H1 (cell line): ENCODE measurements around the gene SLC17A4. TPM values are rescaled to one million over a fixed set of nuclear protein-coding genes. Genes with fewer than 3 reads are reported as not detected.
"Not testable (repeated sequence)": the region's sequence is repeated elsewhere in the genome, so short reads cannot be mapped to it uniquely, and the experiment has no call there.

ENCODE experiments used
- CTCF ChIA-PET: fragments of 300-600 bp; sonication (Branson Sonifier 250); formaldehyde crosslinking; loops from one replicate; lab custom pipeline; 2021; ENCODE audit not compliant: partially characterized antibody; lab: Charles Lee
- POLR2A ChIA-PET: fragments of 300-600 bp; sonication (Branson Sonifier 250); formaldehyde crosslinking; loops from one replicate; lab custom pipeline; 2021; ENCODE audit warnings: inconsistent platforms; ENCODE audit not compliant: partially characterized antibody; lab: Charles Lee
- DNase-seq, 2 experiments: peaks; one replicate each; pipeline versions ENCODE4 v3.0.0 to v3.0.0-alpha.2; 2010 to 2022; ENCODE audit warnings: low spot score in 2 of 2, low read depth in 1 of 2, mixed read lengths in 1 of 2
- FAIRE-seq: peaks from 2 replicates; lab custom pipeline; 2011; peaks lifted over from hg19 to GRCh38; lab: Jason Lieb, UNC
- H2AFZ ChIP-seq: 2 replicates; pipeline ENCODE4 v1.8.1; 2012; ENCODE audit warnings: low read length, inconsistent platforms
- H2AK5ac ChIP-seq: 2 replicates; pipeline ENCODE4 v1.6.1; 2013; ENCODE audit warnings: low read depth, low read length
- H2BK120ac ChIP-seq: replicated peaks from 2 replicates; pipeline ENCODE3; 2013; ENCODE audit warnings: low read depth, low read length, inconsistent platforms
- H2BK12ac ChIP-seq: 2 replicates; pipeline ENCODE4 v1.6.1; 2013; ENCODE audit warnings: low read depth, low read length
- H2BK15ac ChIP-seq: 2 replicates; pipeline ENCODE4 v1.6.1; 2013; ENCODE audit warnings: low read length
- H2BK20ac ChIP-seq: 2 replicates; pipeline ENCODE4 v1.6.1; 2013; ENCODE audit warnings: low read length
- H2BK5ac ChIP-seq: 2 replicates; pipeline ENCODE4 v1.6.1; 2013; ENCODE audit warnings: low read depth, low read length
- H3K14ac ChIP-seq: 2 replicates; pipeline ENCODE4 v1.6.1; 2013; ENCODE audit warnings: inconsistent platforms; ENCODE audit not compliant: insufficient read length
- H3K18ac ChIP-seq: 2 replicates; pipeline ENCODE4 v1.6.1; 2013; ENCODE audit warnings: low read length; ENCODE audit errors: extremely low read depth
- H3K23ac ChIP-seq: 2 replicates; pipeline ENCODE4 v1.6.1; 2013; ENCODE audit warnings: inconsistent platforms; ENCODE audit not compliant: insufficient read length
- H3K23me2 ChIP-seq: 2 replicates; pipeline ENCODE4 v1.6.1; 2013; ENCODE audit warnings: low read depth, low read length
- H3K27ac ChIP-seq: 2 replicates; pipeline ENCODE4 v1.6.1; 2011; ENCODE audit warnings: low read depth, low read length, inconsistent platforms
- H3K27me3 ChIP-seq, 4 experiments: replicated peaks in 1 of 4; 1 replicate in 1 of 4; 2 replicates in 3 of 4; pipeline versions ENCODE4 v1.6.1 to v1.8.1; 2011 to 2013; ENCODE audit warnings: low read length in 3 of 4, mild to moderate bottlenecking in 3 of 4, inconsistent platforms in 2 of 4, mixed read lengths in 2 of 4, moderate library complexity in 1 of 4; ENCODE audit not compliant: control insufficient read depth in 3 of 4, insufficient read depth in 3 of 4; ENCODE audit errors: extremely low read depth in 1 of 4
- H3K36me3 ChIP-seq, 4 experiments: 2 replicates each; pipeline versions ENCODE4 v1.6.1 to v1.8.1; 2011 to 2013; ENCODE audit warnings: mild to moderate bottlenecking in 4 of 4, low read length in 3 of 4, moderate library complexity in 2 of 4, control low read depth in 1 of 4, inconsistent platforms in 1 of 4; ENCODE audit not compliant: insufficient read depth in 4 of 4, control insufficient read depth in 2 of 4
- H3K4ac ChIP-seq: replicated peaks from 2 replicates; pipeline ENCODE3; 2013; ENCODE audit warnings: low read length, low read depth, mixed read lengths, inconsistent platforms; ENCODE audit not compliant: insufficient read length
- H3K4me1 ChIP-seq, 4 experiments: replicated peaks in 1 of 4; 1 replicate in 1 of 4; 2 replicates in 3 of 4; pipeline versions ENCODE4 v1.6.1 to v1.8.1; 2011 to 2013; ENCODE audit warnings: low read length in 3 of 4, inconsistent platforms in 2 of 4, mixed read lengths in 1 of 4; ENCODE audit not compliant: insufficient read depth in 4 of 4, control insufficient read depth in 3 of 4
- H3K4me2 ChIP-seq, 2 experiments: 2 replicates each; pipeline versions ENCODE4 v1.6.1 to v1.8.1; 2011 to 2013; ENCODE audit warnings: low read depth in 2 of 2, low read length in 2 of 2, control low read depth in 1 of 2, inconsistent platforms in 1 of 2, mild to moderate bottlenecking in 1 of 2; ENCODE audit not compliant: insufficient read depth in 1 of 2
- H3K4me3 ChIP-seq, 4 experiments: fragments of 200-600, 300-600 bp in 1 of 4; sonication (generic), shearing (Covaris generic), sonication (Bioruptor Twin) in 1 of 4; 2 replicates each; pipeline versions ENCODE4 v1.5.1 to v1.8.1; 2011 to 2016; ENCODE audit warnings: low read length in 4 of 4, low read depth in 3 of 4, control low read depth in 2 of 4, inconsistent platforms in 2 of 4, mild to moderate bottlenecking in 2 of 4, mixed read lengths in 1 of 4, moderate library complexity in 1 of 4; ENCODE audit not compliant: insufficient read depth in 2 of 4; ENCODE audit errors: extremely low read depth in 1 of 4
- H3K56ac ChIP-seq: replicated peaks from 2 replicates; pipeline ENCODE3; 2013; ENCODE audit warnings: low read depth, mild to moderate bottlenecking, mixed read lengths, low read length, inconsistent platforms; ENCODE audit not compliant: insufficient read length
- H3K79me1 ChIP-seq: 2 replicates; pipeline ENCODE4 v1.6.1; 2013; ENCODE audit warnings: low read depth, low read length, control low read depth
- H3K79me2 ChIP-seq, 2 experiments: 2 replicates each; pipeline versions ENCODE4 v1.6.1 to v1.8.1; 2012 to 2013; ENCODE audit warnings: low read length in 2 of 2, mild to moderate bottlenecking in 2 of 2, inconsistent platforms in 1 of 2; ENCODE audit not compliant: insufficient read depth in 2 of 2, control insufficient read depth in 1 of 2
- H3K9ac ChIP-seq, 4 experiments: replicated peaks in 1 of 4; 1 replicate in 1 of 4; 2 replicates in 3 of 4; pipeline versions ENCODE4 v1.6.1 to v1.8.1; 2011 to 2013; ENCODE audit warnings: low read depth in 3 of 4, low read length in 3 of 4, control low read depth in 2 of 4, mild to moderate bottlenecking in 2 of 4, moderate library complexity in 2 of 4, inconsistent platforms in 1 of 4; ENCODE audit errors: extremely low read depth in 1 of 4
- H3K9me3 ChIP-seq, 2 experiments: 2 replicates each; pipeline versions ENCODE4 v1.6.1 to v1.8.1; 2012 to 2013; ENCODE audit warnings: mild to moderate bottlenecking in 2 of 2, moderate library complexity in 2 of 2, control low read depth in 1 of 2, inconsistent platforms in 1 of 2, low read depth in 1 of 2, low read length in 1 of 2, mixed read lengths in 1 of 2; ENCODE audit not compliant: insufficient read depth in 2 of 2
- H4K20me1 ChIP-seq, 2 experiments: replicated peaks in 1 of 2; 2 replicates each; pipeline versions ENCODE3 to v1.8.1; 2011 to 2013; ENCODE audit warnings: inconsistent platforms in 2 of 2, low read length in 2 of 2, mild to moderate bottlenecking in 1 of 2; ENCODE audit not compliant: insufficient read depth in 2 of 2, control insufficient read depth in 1 of 2
- H4K5ac ChIP-seq: 2 replicates; pipeline ENCODE4 v1.6.1; 2013; ENCODE audit warnings: low read length, low read depth, mixed read lengths, inconsistent platforms; ENCODE audit not compliant: insufficient read length
- H4K8ac ChIP-seq: 2 replicates; pipeline ENCODE4 v1.8.0; 2013; ENCODE audit warnings: mild to moderate bottlenecking, moderate library complexity, low read length, inconsistent platforms; ENCODE audit not compliant: insufficient read depth; ENCODE audit errors: extremely low read depth
- H4K91ac ChIP-seq: replicated peaks from 2 replicates; pipeline ENCODE3; 2013; ENCODE audit warnings: low read length, mixed read lengths, inconsistent platforms; ENCODE audit not compliant: insufficient read length
- WGBS, 2 experiments: shearing (Covaris generic) in 1 of 2; methylation state at CpG; one replicate each; pipeline versions ENCODE4 v1.1.6 to v1.1.7; 2013 to 2015; ENCODE audit warnings: low lambda C conversion rate in 2 of 2, mixed read lengths in 2 of 2, inconsistent platforms in 1 of 2, low coverage in 1 of 2, missing lambda C conversion rate in 1 of 2; ENCODE audit not compliant: insufficient replicate concordance in 2 of 2, insufficient coverage in 1 of 2, insufficient read length in 1 of 2; ENCODE audit errors: extremely low coverage in 1 of 2, missing lambda C conversion rate in 1 of 2; 5-methylcytosine and 5-hydroxymethylcytosine counted together
- polyA plus RNA-seq, 7 experiments: library from polyadenylated mRNA; depleted of rRNA in 3 of 7; stranded (reverse) in 5 of 7; unstranded in 2 of 7; fragments of >200 nt in 5 of 7; fragments of 200-250 nt in 2 of 7; gene quantifications; 1 replicate in 5 of 7; 2 replicates in 1 of 7; 4 replicates in 1 of 7; pipeline versions ENCODE4 v1.2.1 to v1.2.3, GENCODE V29; 2011 to 2013; ENCODE audit warnings: missing spikeins in 2 of 7, mixed read lengths in 2 of 7
- total RNA-seq: library from RNA; stranded (reverse); fragmentation: NEBNext Ultra II Directional; extraction: Animal tissue kit (Norgen Biotek cat#: 25700); gene quantifications from 2 replicates; pipeline ENCODE4 v1.2.1, GENCODE V29; 2021

SLC17A4 gene
- total and polyA plus RNA-seq, 2 of the 8 experiments (the other 6 are each of a cell fraction or from before 2014, with no cell fraction given): not detected

- H4K5ac ChIP-seq, H4K91ac ChIP-seq, H4K20me1 ChIP-seq, H3K23ac ChIP-seq, H3K4ac ChIP-seq, H3K56ac ChIP-seq, H3K18ac ChIP-seq, H2AK5ac ChIP-seq, H3K79me2 ChIP-seq, FAIRE-seq, H2BK15ac ChIP-seq, H2BK5ac ChIP-seq, H2BK12ac ChIP-seq, H2AFZ ChIP-seq, H3K36me3 ChIP-seq, H3K4me2 ChIP-seq, H3K23me2 ChIP-seq, H2BK120ac ChIP-seq, POLR2A ChIA-PET, H3K9me3 ChIP-seq, H3K79me1 ChIP-seq, H3K9ac ChIP-seq, H3K4me3 ChIP-seq, H4K8ac ChIP-seq, H3K27me3 ChIP-seq, H2BK20ac ChIP-seq, H3K14ac ChIP-seq, DNase-seq, H3K4me1 ChIP-seq, H3K27ac ChIP-seq: not testable (repeated sequence)
- CTCF ChIA-PET: interaction anchor here (1.6 to 4.4 kb wide), 3 partner anchors 15 to 31 kb away, joined by 4 to 12 read pairs (median 5); no protein-coding TSS in a partner anchor
- 84% methylated on average over 17 of the region's 17 CpGs; no CpG with 5 or more reads in 1 of the 2 experiments for WGBS, 2 experiments
Measured at GRCh38 chr6:25748601-25749517, 5.7 kb upstream of the SLC17A4 start.
